ENCODE data around the gene NOTCH2.

DNA sequence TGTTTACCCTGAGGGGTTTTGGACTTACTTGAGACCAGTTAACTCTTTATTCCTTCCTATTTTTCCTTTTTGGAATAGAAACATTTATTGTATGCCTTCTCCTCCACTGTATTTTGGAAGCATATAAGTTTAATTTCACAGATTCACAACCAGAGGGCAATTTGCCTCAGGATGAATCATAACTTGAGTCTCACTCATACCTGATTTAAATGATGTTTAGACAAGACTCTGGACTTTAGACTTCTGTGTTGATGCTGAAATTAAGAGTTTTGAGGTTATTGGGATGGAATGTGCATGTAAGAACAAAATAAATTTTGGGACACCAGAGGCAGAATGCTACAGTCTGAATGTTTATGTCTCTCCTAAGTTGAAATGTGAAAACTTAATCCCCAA, 166.0 kb downstream of the NOTCH2 start:
- no peak for TF ChIP-seq POLR2A (IDR thresholded peaks at IDR 0.05)
- TF ChIP-seq CTCF (IDR thresholded peaks at IDR 0.05): no peak
